Cardiac septum (tissue), 1 donor: Measurements from ENCODE around the gene PIGT. TPM values are rescaled to one million over a fixed set of nuclear protein-coding genes. Genes with fewer than 3 reads are reported as not detected.

ENCODE experiments used
- DNase-seq: peaks from one replicate; pipeline ENCODE4 v3.0.0-alpha.2; 2020; ENCODE audit warnings: low spot score
- intact Hi-C: fragments of 100-400 bp; cut with DNase I; formaldehyde crosslinking; loops from one replicate; pipeline ENCODE4 v1.14.0; 2022
- long read RNA-seq: library from polyadenylated mRNA; unstranded; transcript quantifications from one replicate; pipeline ENCODE4 v2.0.0, GENCODE V29; 2021
- total RNA-seq: library from RNA; stranded (reverse); fragmentation: NEBNext Ultra II Directional; extraction: Animal tissue kit (Norgen Biotek cat#: 25700); gene quantifications from one replicate; pipeline ENCODE4 v1.2.1, GENCODE V29; 2021
- donor health status: DM: no; HTN: no; CAD: no.

PIGT gene
- total RNA-seq, result 139 TPM
- long read RNA-seq, transcript PIGT-202 (12 exons, 2,245 nt), result major isoform, 106 of 171 reads
- long read RNA-seq, partial matches to known transcripts, result 39 of 171 reads
- long read RNA-seq, other reads (novel, unspliced or antisense), result 13 of 171 reads

- intact Hi-C loops, result no loop called here
- peak; percentile 95 for DNase-seq
Observed at GRCh38 chr20:45415822-45416637, at the start of gene PIGT. PIGT (plus strand) TSS chr20:45416141; CDS start chr20:45416157, 16 bp downstream.

GRCh38 chr20:45366192-45366591 lies 49.7 kb upstream of the PIGT start:
- intact Hi-C loops, result loop anchor here (2.0 kb wide), 1 partner anchor 43 kb away; no protein-coding TSS in a partner anchor
- DNase-seq, result no peak

- DNase-seq, result no peak
- intact Hi-C loops, result loop anchor here (2.0 kb wide), 1 partner anchor 44 kb away; no protein-coding TSS in a partner anchor
Observed at GRCh38 chr20:45366631-45367030, 49.3 kb upstream of the PIGT start.

- DNase-seq, result no peak
- intact Hi-C loops, result loop anchor here (2.0 kb wide), 1 partner anchor 44 kb away; no protein-coding TSS in a partner anchor
Observed at GRCh38 chr20:45367126-45367525, 48.8 kb upstream of the PIGT start.

- intact Hi-C loops, result no loop called here
- no peak for DNase-seq
Observed at GRCh38 chr20:45368221-45368980, 47.5 kb upstream of the PIGT start.

- intact Hi-C loops, result loop anchor here (5.0 kb wide), 1 partner anchor 37 kb away; the partner anchor contains the start of gene DBNDD2
- no peak for DNase-seq
Observed at GRCh38 chr20:45370571-45371160, 45.3 kb upstream of the PIGT start.

- intact Hi-C loops, result loop anchor here (5.0 kb wide), 1 partner anchor 35 kb away; the partner anchor contains the start of gene DBNDD2
- no peak for DNase-seq
Observed at GRCh38 chr20:45372241-45372640, 43.7 kb upstream of the PIGT start.

GRCh38 chr20:45372646-45373352 lies 43.1 kb upstream of the PIGT start:
- intact Hi-C loops, result loop anchor here (5.0 kb wide), 1 partner anchor 35 kb away; the partner anchor contains the start of gene DBNDD2
- no peak for DNase-seq

GRCh38 chr20:45373353-45374100 lies 42.4 kb upstream of the PIGT start:
- intact Hi-C loops, result loop anchor here (2.0 to 5.0 kb wide), 2 partner anchors 34 to 63 kb away; partner anchors contain the start of gene DBNDD2
- peak; percentile 95 for DNase-seq

GRCh38 chr20:45374101-45374467 lies 41.9 kb upstream of the PIGT start:
- no peak for DNase-seq
- intact Hi-C loops, result loop anchor here (2.0 to 5.0 kb wide), 2 partner anchors 33 to 63 kb away; partner anchors contain the start of gene DBNDD2

GRCh38 chr20:45374966-45375365 lies 41.0 kb upstream of the PIGT start:
- DNase-seq, result no peak

GRCh38 chr20:45377269-45377668 lies 38.7 kb upstream of the PIGT start:
- intact Hi-C loops, result no loop called here

More at GRCh38 chr20:45374966-45375365, 41.0 kb upstream of the PIGT start:
- intact Hi-C loops, result loop anchor here (2.0 to 5.0 kb wide), 2 partner anchors 32 to 62 kb away; partner anchors contain the start of gene DBNDD2

GRCh38 chr20:45378191-45378590 lies 37.8 kb upstream of the PIGT start, which contains the start of gene TP53TG5:
TP53TG5 (minus strand) TSS chr20:45378325; CDS start chr20:45378236, 89 bp downstream.
- intact Hi-C loops, result no loop called here
- DNase-seq, result no peak

More at GRCh38 chr20:45377269-45377668, 38.7 kb upstream of the PIGT start:
- DNase-seq, result no peak

GRCh38 chr20:45387274-45387673 lies 28.7 kb upstream of the PIGT start:
- intact Hi-C loops, result no loop called here
- DNase-seq, result no peak

GRCh38 chr20:45390931-45391330 lies 25.0 kb upstream of the PIGT start:
- intact Hi-C loops, result no loop called here

GRCh38 chr20:45391559-45391958 lies 24.4 kb upstream of the PIGT start:
- no peak for DNase-seq
- intact Hi-C loops, result no loop called here

More at GRCh38 chr20:45390931-45391330, 25.0 kb upstream of the PIGT start:
- DNase-seq, result no peak

- no peak for DNase-seq
- intact Hi-C loops, result no loop called here
Observed at GRCh38 chr20:45392733-45393132, 23.2 kb upstream of the PIGT start.
